GM11168 (cell line): Measurements from ENCODE around the gene PRKCH.

Experiments used
- in situ Hi-C: fragments of 300-500 bp; cut with MboI; formaldehyde crosslinking; loops from one replicate; pipeline ENCODE4 v1.12.0; 2022; ENCODE audit warnings: low sequenced_read_pairs; ENCODE audit not compliant: unreplicated experiment

The PRKCH gene

GRCh38 chr14:61416591-61416990 lies 95.2 kb downstream of the PRKCH start:
- in situ Hi-C loops: no loop called here

- in situ Hi-C loops: no loop called here
These were observed 95.8 kb downstream of the PRKCH start for GRCh38 chr14:61417141-61417540.

GRCh38 chr14:61417883-61418455 lies 96.6 kb downstream of the PRKCH start:
- in situ Hi-C loops: no loop called here

- in situ Hi-C loops: no loop called here
These were observed 97.4 kb downstream of the PRKCH start for GRCh38 chr14:61418746-61419145.

GRCh38 chr14:61419201-61419600 lies 97.8 kb downstream of the PRKCH start:
- in situ Hi-C loops: no loop called here

- in situ Hi-C loops: no loop called here
These were observed 98.9 kb downstream of the PRKCH start for GRCh38 chr14:61420326-61420725.

GRCh38 chr14:61421212-61421923 lies 100.0 kb downstream of the PRKCH start:
- in situ Hi-C loops: no loop called here

GRCh38 chr14:61426048-61426447 lies 104.7 kb downstream of the PRKCH start:
- in situ Hi-C loops: loop anchor here (25.0 kb wide), 1 partner anchor 114 kb away; the partner anchor contains the start of gene PRKCH

GRCh38 chr14:61428261-61428660 lies 106.9 kb downstream of the PRKCH start:
- in situ Hi-C loops: loop anchor here (25.0 kb wide), 1 partner anchor 116 kb away; the partner anchor contains the start of gene PRKCH

GRCh38 chr14:61429316-61429715 lies 107.9 kb downstream of the PRKCH start:
- in situ Hi-C loops: loop anchor here (25.0 kb wide), 1 partner anchor 117 kb away; the partner anchor contains the start of gene PRKCH

- in situ Hi-C loops: loop anchor here (25.0 kb wide), 1 partner anchor 118 kb away; the partner anchor contains the start of gene PRKCH
These were observed 108.8 kb downstream of the PRKCH start for GRCh38 chr14:61430066-61430757.

- in situ Hi-C loops: loop anchor here (25.0 kb wide), 1 partner anchor 121 kb away; the partner anchor contains the start of gene PRKCH
These were observed 111.8 kb downstream of the PRKCH start for GRCh38 chr14:61433169-61433568.

- in situ Hi-C loops: loop anchor here (25.0 kb wide), 1 partner anchor 122 kb away; the partner anchor contains the start of gene PRKCH
These were observed 112.4 kb downstream of the PRKCH start for GRCh38 chr14:61433828-61434227.

- in situ Hi-C loops: loop anchor here (25.0 kb wide), 1 partner anchor 122 kb away; the partner anchor contains the start of gene PRKCH
These were observed 112.9 kb downstream of the PRKCH start for GRCh38 chr14:61434311-61434710.

GRCh38 chr14:61435563-61436337 lies 114.4 kb downstream of the PRKCH start:
- in situ Hi-C loops: loop anchor here (25.0 kb wide), 1 partner anchor 123 kb away; the partner anchor contains the start of gene PRKCH

- in situ Hi-C loops: loop anchor here (25.0 kb wide), 1 partner anchor 125 kb away; the partner anchor contains the start of gene PRKCH
These were observed 116.0 kb downstream of the PRKCH start for GRCh38 chr14:61437381-61437780.

GRCh38 chr14:61438036-61438435 lies 116.7 kb downstream of the PRKCH start:
- in situ Hi-C loops: loop anchor here (25.0 kb wide), 1 partner anchor 126 kb away; the partner anchor contains the start of gene PRKCH

GRCh38 chr14:61438497-61438859 lies 117.1 kb downstream of the PRKCH start:
- in situ Hi-C loops: loop anchor here (25.0 kb wide), 1 partner anchor 126 kb away; the partner anchor contains the start of gene PRKCH

- in situ Hi-C loops: loop anchor here (25.0 kb wide), 1 partner anchor 127 kb away; the partner anchor contains the start of gene PRKCH
These were observed 117.7 kb downstream of the PRKCH start for GRCh38 chr14:61438860-61439765.
